Suprapubic skin (tissue), 4 donors: Measurements from ENCODE around the gene HCFC1R1.

Experiments used
- CTCF ChIP-seq, 2 donors: fragments of 200-600 bp in 1 of 2; fragments of 450-650 bp in 1 of 2; sonication (generic) in 1 of 2; IDR thresholded peaks; one replicate each; pipeline ENCODE4 v1.5.1; 2016 to 2019; ENCODE audit warnings: antibody characterized with exemption in 2 of 2, mild to moderate bottlenecking in 1 of 2, moderate library complexity in 1 of 2
- EP300 ChIP-seq: sonication (generic); formaldehyde crosslinking; IDR thresholded peaks from one replicate; pipeline ENCODE4 v1.6.1; 2017; ENCODE audit warnings: antibody characterized with exemption
- POLR2AphosphoS5 ChIP-seq, 3 donors: sonication (generic); formaldehyde crosslinking; IDR thresholded peaks; one replicate each; pipeline ENCODE4 v1.6.1; 2017; ENCODE audit warnings: antibody characterized with exemption in 3 of 3

DNA sequence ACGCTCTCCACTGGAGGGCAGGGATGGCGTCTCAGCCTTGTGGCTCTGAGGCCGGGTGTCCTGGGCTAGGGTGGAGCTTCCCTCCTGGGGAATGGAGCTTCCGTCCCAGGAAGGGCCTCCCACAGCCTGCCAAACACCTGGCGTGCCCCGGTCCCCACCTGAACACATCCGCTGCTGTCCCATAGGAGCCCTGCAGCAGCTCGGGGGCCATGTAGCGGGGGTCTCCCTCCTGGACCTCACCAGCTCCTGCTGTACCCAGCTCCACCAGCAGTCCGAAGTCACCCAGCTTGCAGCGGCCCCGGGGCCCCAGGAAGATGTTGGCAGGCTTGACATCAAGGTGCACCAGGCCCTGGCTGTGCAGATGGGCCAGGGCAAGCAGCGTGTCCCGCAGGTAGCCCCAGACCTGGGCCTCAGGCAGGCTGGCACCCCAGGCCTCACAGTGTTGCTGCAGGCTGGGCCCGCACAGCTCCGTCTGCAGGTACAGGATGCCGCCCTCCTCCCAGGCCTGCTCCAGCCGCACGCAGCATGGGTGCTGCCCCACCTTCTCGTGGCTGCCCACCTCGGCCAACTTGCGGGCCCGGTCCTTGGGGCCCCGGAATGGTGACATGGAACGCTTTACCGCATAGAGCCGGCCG lies 48.5 kb downstream of the HCFC1R1 start:
- TF ChIP-seq POLR2AphosphoS5 (IDR thresholded peaks at IDR 0.05) (no peak), CTCF (IDR thresholded peaks at IDR 0.05) (no peak), EP300 (no peak)
